GM12878 (cell line): ENCODE results near the gene DENND6B. TPM values are rescaled to one million over a fixed set of nuclear protein-coding genes. Genes with fewer than 3 reads are reported as not detected.

Experiments used
- BCL11A ChIP-seq: IDR thresholded peaks from 2 replicates; pipeline ENCODE4 v1.6.1; 2011; ENCODE audit warnings: low read depth, low read length
- CBX5 ChIP-seq: sonication (generic); IDR thresholded peaks from 2 replicates; pipeline ENCODE4 v1.6.1; 2016; ENCODE audit warnings: low read depth, moderate library complexity, mild to moderate bottlenecking, inconsistent platforms
- CHD2 ChIP-seq: IDR thresholded peaks from 2 replicates; pipeline ENCODE4 v1.6.1; 2011; ENCODE audit warnings: low read depth, low read length, improper control_type of control experiment, borderline replicate concordance
- DPF2 ChIP-seq: fragments of 450-650 bp; IDR thresholded peaks from 2 replicates; pipeline ENCODE4 v1.6.1; 2017; ENCODE audit warnings: mild to moderate bottlenecking
- GABPA ChIP-seq: IDR thresholded peaks from 2 replicates; pipeline ENCODE4 v1.6.1; 2014; ENCODE audit warnings: antibody characterized with exemption, low read depth, mild to moderate bottlenecking, inconsistent platforms
- KLF5 ChIP-seq: fragments of 450-650 bp; IDR thresholded peaks from 2 replicates; pipeline ENCODE4 v1.6.1; 2014; ENCODE audit warnings: mild to moderate bottlenecking; ENCODE audit not compliant: partially characterized antibody
- MEF2B ChIP-seq: fragments of 450-650 bp; IDR thresholded peaks from 2 replicates; pipeline ENCODE4 v1.6.1; 2018; ENCODE audit warnings: mild to moderate bottlenecking, moderate library complexity; ENCODE audit not compliant: partially characterized antibody, poor library complexity, severe bottlenecking
- MLLT1 ChIP-seq: fragments of 450-650 bp; IDR thresholded peaks from 2 replicates; pipeline ENCODE4 v1.6.1; 2016; ENCODE audit warnings: mild to moderate bottlenecking
- POLR2AphosphoS5 ChIP-seq: IDR thresholded peaks from 2 replicates; pipeline ENCODE4 v1.6.1; 2011; ENCODE audit warnings: mild to moderate bottlenecking, low read length, inconsistent platforms
- RB1 ChIP-seq: fragments of 450-650 bp; formaldehyde crosslinking; IDR thresholded peaks from 2 replicates; pipeline ENCODE4 v1.6.1; 2017; ENCODE audit warnings: mild to moderate bottlenecking, borderline replicate concordance
- RUNX3 ChIP-seq: IDR thresholded peaks from 2 replicates; pipeline ENCODE4 v1.6.1; 2012; ENCODE audit warnings: low read length, inconsistent platforms
- SKIL ChIP-seq: fragments of 450-650 bp; IDR thresholded peaks from 2 replicates; pipeline ENCODE4 v1.6.1; 2017; ENCODE audit warnings: mild to moderate bottlenecking, low read depth, inconsistent platforms; ENCODE audit not compliant: poor library complexity, severe bottlenecking
- SREBF1 ChIP-seq: IDR thresholded peaks from 2 replicates; pipeline ENCODE4 v1.6.1; 2012; ENCODE audit warnings: mild to moderate bottlenecking, low read length
- YY1 ChIP-seq: IDR thresholded peaks from 2 replicates; pipeline ENCODE4 v1.6.1; 2011; ENCODE audit warnings: low read depth, mild to moderate bottlenecking, low read length
- ZBED1 ChIP-seq: IDR thresholded peaks from 2 replicates; pipeline ENCODE4 v1.6.1; 2016; ENCODE audit warnings: borderline replicate concordance
- ZNF207 ChIP-seq: fragments of 450-650 bp; IDR thresholded peaks from 2 replicates; pipeline ENCODE4 v1.6.1; 2014; ENCODE audit warnings: antibody characterized with exemption, mild to moderate bottlenecking, borderline replicate concordance
- ZNF24 ChIP-seq: fragments of 450-650 bp; IDR thresholded peaks from 2 replicates; pipeline ENCODE4 v1.6.1; 2017; ENCODE audit warnings: antibody characterized with exemption, mild to moderate bottlenecking
- polyA plus RNA-seq, 11 experiments: library from polyadenylated mRNA; depleted of rRNA in 4 of 11; unstranded in 6 of 11; stranded (reverse) in 5 of 11; fragments of >200 nt; fragmentation: Nextera tagmentation in 4 of 11; fragmentation: Illumina TruSeq in 1 of 11; extraction: Ambion mirVana in 4 of 11; extraction: Trizol in 1 of 11; gene quantifications; 1 replicate in 1 of 11; 2 replicates in 10 of 11; pipeline versions ENCODE4 v1.2.1 to v1.2.3, GENCODE V29; 2011 to 2016; ENCODE audit warnings: inconsistent platforms in 2 of 11, missing spikeins in 2 of 11, low read depth in 1 of 11
- total RNA-seq, 4 experiments: library from RNA; depleted of rRNA in 3 of 4; stranded (reverse); fragments of >200 nt in 3 of 4; fragmentation: Illumina TruSeq in 1 of 4; extraction: Trizol in 1 of 4; gene quantifications; 2 replicates each; pipeline versions ENCODE4 v1.2.1 to v1.2.3, GENCODE V29; 2013 to 2021
- TF ChIP-seq, protein P1 (sequence below): fragments of 450-650 bp; IDR thresholded peaks from 2 replicates; pipeline ENCODE4 v1.6.1; 2017; ENCODE audit warnings: mild to moderate bottlenecking, moderate library complexity
- TF ChIP-seq, protein P2 (sequence below): fragments of 450-650 bp; formaldehyde crosslinking; IDR thresholded peaks from 2 replicates; pipeline ENCODE4 v1.5.0; 2022; ENCODE audit warnings: mild to moderate bottlenecking, missing genetic modification characterization

The DENND6B gene
- total and polyA plus RNA-seq, 10 of the 15 experiments (the other 5 are each of a cell fraction or from before 2014, with no cell fraction given), result 0.72 to 11.3 (median 6.2) TPM

- TF ChIP-seq MLLT1 (no peak), RB1 (no peak; the same call in 1 of the 2 replicates), POLR2AphosphoS5 (no peak), YY1 (peak; percentile 84), CHD2 (peak; percentile 24; the same call in 1 of the 2 replicates), ZBED1 (no peak), CBX5 (no peak), ZNF207 (no peak), GABPA (no peak), RUNX3 (no peak), ZNF24 (no peak), KLF5 (no peak), BCL11A (no peak), SKIL (no peak), DPF2 (peak; percentile 87), MEF2B (peak; percentile 12), SREBF1 (no peak)
- TF ChIP-seq, protein P1, sequence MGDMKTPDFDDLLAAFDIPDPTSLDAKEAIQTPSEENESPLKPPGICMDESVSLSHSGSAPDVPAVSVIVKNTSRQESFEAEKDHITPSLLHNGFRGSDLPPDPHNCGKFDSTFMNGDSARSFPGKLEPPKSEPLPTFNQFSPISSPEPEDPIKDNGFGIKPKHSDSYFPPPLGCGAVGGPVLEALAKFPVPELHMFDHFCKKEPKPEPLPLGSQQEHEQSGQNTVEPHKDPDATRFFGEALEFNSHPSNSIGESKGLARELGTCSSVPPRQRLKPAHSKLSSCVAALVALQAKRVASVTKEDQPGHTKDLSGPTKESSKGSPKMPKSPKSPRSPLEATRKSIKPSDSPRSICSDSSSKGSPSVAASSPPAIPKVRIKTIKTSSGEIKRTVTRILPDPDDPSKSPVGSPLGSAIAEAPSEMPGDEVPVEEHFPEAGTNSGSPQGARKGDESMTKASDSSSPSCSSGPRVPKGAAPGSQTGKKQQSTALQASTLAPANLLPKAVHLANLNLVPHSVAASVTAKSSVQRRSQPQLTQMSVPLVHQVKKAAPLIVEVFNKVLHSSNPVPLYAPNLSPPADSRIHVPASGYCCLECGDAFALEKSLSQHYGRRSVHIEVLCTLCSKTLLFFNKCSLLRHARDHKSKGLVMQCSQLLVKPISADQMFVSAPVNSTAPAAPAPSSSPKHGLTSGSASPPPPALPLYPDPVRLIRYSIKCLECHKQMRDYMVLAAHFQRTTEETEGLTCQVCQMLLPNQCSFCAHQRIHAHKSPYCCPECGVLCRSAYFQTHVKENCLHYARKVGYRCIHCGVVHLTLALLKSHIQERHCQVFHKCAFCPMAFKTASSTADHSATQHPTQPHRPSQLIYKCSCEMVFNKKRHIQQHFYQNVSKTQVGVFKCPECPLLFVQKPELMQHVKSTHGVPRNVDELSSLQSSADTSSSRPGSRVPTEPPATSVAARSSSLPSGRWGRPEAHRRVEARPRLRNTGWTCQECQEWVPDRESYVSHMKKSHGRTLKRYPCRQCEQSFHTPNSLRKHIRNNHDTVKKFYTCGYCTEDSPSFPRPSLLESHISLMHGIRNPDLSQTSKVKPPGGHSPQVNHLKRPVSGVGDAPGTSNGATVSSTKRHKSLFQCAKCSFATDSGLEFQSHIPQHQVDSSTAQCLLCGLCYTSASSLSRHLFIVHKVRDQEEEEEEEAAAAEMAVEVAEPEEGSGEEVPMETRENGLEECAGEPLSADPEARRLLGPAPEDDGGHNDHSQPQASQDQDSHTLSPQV, result no peak
- TF ChIP-seq, protein P2, sequence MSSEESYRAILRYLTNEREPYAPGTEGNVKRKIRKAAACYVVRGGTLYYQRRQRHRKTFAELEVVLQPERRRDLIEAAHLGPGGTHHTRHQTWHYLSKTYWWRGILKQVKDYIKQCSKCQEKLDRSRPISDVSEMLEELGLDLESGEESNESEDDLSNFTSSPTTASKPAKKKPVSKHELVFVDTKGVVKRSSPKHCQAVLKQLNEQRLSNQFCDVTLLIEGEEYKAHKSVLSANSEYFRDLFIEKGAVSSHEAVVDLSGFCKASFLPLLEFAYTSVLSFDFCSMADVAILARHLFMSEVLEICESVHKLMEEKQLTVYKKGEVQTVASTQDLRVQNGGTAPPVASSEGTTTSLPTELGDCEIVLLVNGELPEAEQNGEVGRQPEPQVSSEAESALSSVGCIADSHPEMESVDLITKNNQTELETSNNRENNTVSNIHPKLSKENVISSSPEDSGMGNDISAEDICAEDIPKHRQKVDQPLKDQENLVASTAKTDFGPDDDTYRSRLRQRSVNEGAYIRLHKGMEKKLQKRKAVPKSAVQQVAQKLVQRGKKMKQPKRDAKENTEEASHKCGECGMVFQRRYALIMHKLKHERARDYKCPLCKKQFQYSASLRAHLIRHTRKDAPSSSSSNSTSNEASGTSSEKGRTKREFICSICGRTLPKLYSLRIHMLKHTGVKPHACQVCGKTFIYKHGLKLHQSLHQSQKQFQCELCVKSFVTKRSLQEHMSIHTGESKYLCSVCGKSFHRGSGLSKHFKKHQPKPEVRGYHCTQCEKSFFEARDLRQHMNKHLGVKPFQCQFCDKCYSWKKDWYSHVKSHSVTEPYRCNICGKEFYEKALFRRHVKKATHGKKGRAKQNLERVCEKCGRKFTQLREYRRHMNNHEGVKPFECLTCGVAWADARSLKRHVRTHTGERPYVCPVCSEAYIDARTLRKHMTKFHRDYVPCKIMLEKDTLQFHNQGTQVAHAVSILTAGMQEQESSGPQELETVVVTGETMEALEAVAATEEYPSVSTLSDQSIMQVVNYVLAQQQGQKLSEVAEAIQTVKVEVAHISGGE (CRISPR knock-in tag), result no peak
Measured at GRCh38 chr22:50306753-50307749, 19.8 kb downstream of the DENND6B start, which contains the start of gene PLXNB2 (continued).
